ENCODE results near the gene EEF1G. TPM values are rescaled to one million over a fixed set of nuclear protein-coding genes. Genes with fewer than 3 reads are reported as not detected.

The EEF1G gene
- polyA plus RNA-seq, 1 donor from 2014 or later, result 1,555 TPM

- Histone ChIP-seq H3K9me2 (ENCODE audit: insufficient read depth, low read length) (no peaks in the 10 kb centered on the region), H4K20me1 (ENCODE audit: insufficient read depth) (no peaks in the 10 kb centered on the region), H3K27me3 (ENCODE audit: insufficient read depth, low read depth, low read length) (no peaks in the 10 kb centered on the region), H3K4me2 (ENCODE audit: low read length) (no peak overlapping the region), H3K9ac (ENCODE audit: low read length) (no peak overlapping the region), H3K4me3 (ENCODE audit: low read length) (no peak overlapping the region), H3K9me3 (ENCODE audit: low read length) (no peaks in the 10 kb centered on the region), H3K79me2 (replicated peaks; ENCODE audit: insufficient read depth, low read length) (no peaks in the 10 kb centered on the region), H3F3A (ENCODE audit: insufficient read depth, low read length, poor library complexity, severe bottlenecking) (no peaks in the 10 kb centered on the region), H3K27ac (ENCODE audit: low read length) (no peak overlapping the region), H2AFZ (ENCODE audit: low read depth, low read length) (no peak overlapping the region), H3K36me3 (ENCODE audit: insufficient read depth, low read length) (no peaks in the 10 kb centered on the region)
- no peak for TF ChIP-seq POLR2AphosphoS5 (IDR thresholded peaks at IDR 0.05)
- no peak for TF ChIP-seq EZH2 (IDR thresholded peaks at IDR 0.05; ENCODE audit: borderline replicate concordance, insufficient read depth, low read length, poor library complexity, severe bottlenecking)
- TF ChIP-seq MXI1 (conservative IDR thresholded peaks at IDR 0.05; ENCODE audit: poor library complexity, severe bottlenecking), result no peak
- no peak for TF ChIP-seq SMC3 (conservative IDR thresholded peaks at IDR 0.05; ENCODE audit: poor library complexity)
- no peak for TF ChIP-seq TAF1 (IDR thresholded peaks at IDR 0.05; ENCODE audit: low read depth)
- TF ChIP-seq REST (IDR thresholded peaks at IDR 0.05; ENCODE audit: borderline replicate concordance), result no peak
- TF ChIP-seq RAD21 (conservative IDR thresholded peaks at IDR 0.05), result no peak
- TF ChIP-seq EP300 (conservative IDR thresholded peaks at IDR 0.05; ENCODE audit: poor library complexity, severe bottlenecking), result no peak
- no peak for TF ChIP-seq CTCF (IDR thresholded peaks at IDR 0.05; ENCODE audit: poor library complexity, severe bottlenecking)
Measured at GRCh38 chr11:62512961-62513360, 60.7 kb downstream of the EEF1G start.

Small RNAs within 50 kb of the gene (small RNA-seq; reads per million reads assigned to genes)
- gene AP001458.1 (0 reads per million in 3 experiments), gene EEF1G (0 reads per million in 3 experiments), gene MIR6747 (0 to 13.3 (median 7.6) reads per million in 3 experiments)

Other genes with a start within 250 kb of the EEF1G start
- gene ASRGL1, start 236.4 kb downstream of the EEF1G start, polyA plus RNA-seq, result 129 and 141 TPM in 2 replicates
- gene SCGB1A1, start 154.9 kb downstream of the EEF1G start, polyA plus RNA-seq, result not detected in 2 replicates
- 0.11 and 0.12 TPM in 2 replicates for gene AHNAK, start 27.1 kb downstream of the EEF1G start, polyA plus RNA-seq
- 12.0 and 17.8 TPM in 2 replicates for gene TUT1, start 17.6 kb upstream of the EEF1G start, polyA plus RNA-seq
- gene MTA2, start 28.0 kb upstream of the EEF1G start, polyA plus RNA-seq, result 130 and 140 TPM in 2 replicates
- 0.38 and 2.5 TPM in 2 replicates for gene EML3, start 38.9 kb upstream of the EEF1G start, polyA plus RNA-seq
- 0.31 TPM in 1 of 2 replicates, not detected in the other for gene ROM1, start 39.4 kb upstream of the EEF1G start, polyA plus RNA-seq
- 102 and 127 TPM in 2 replicates for gene B3GAT3, start 48.1 kb upstream of the EEF1G start, polyA plus RNA-seq
- gene GANAB, start 72.7 kb upstream of the EEF1G start, polyA plus RNA-seq, result 60.6 and 62.7 TPM in 2 replicates
- gene INTS5, start 79.4 kb upstream of the EEF1G start, polyA plus RNA-seq, result 6.5 and 7.5 TPM in 2 replicates
- gene C11orf98, start 91.3 kb upstream of the EEF1G start, polyA plus RNA-seq, result 92.0 and 103 TPM in 2 replicates
- gene CSKMT, start 91.4 kb upstream of the EEF1G start, polyA plus RNA-seq, result 6.3 and 16.0 TPM in 2 replicates
- gene UQCC3, start 97.8 kb upstream of the EEF1G start, polyA plus RNA-seq, result 6.8 and 8.4 TPM in 2 replicates
- gene LBHD1, start 98.4 kb upstream of the EEF1G start, polyA plus RNA-seq, result 10.5 and 10.6 TPM in 2 replicates
- 209 and 248 TPM in 2 replicates for gene UBXN1, start 105.2 kb upstream of the EEF1G start, polyA plus RNA-seq
- 0.44 and 0.82 TPM in 2 replicates for gene LRRN4CL, start 115.6 kb upstream of the EEF1G start, polyA plus RNA-seq
- gene BSCL2, start 133.5 kb upstream of the EEF1G start, polyA plus RNA-seq, result 304 and 305 TPM in 2 replicates
- gene GNG3, start 133.8 kb upstream of the EEF1G start, polyA plus RNA-seq, result 120 and 121 TPM in 2 replicates
- gene HNRNPUL2, start 153.6 kb upstream of the EEF1G start, polyA plus RNA-seq, result 27.5 and 29.3 TPM in 2 replicates
- 48.6 and 55.2 TPM in 2 replicates for gene TTC9C, start 154.6 kb upstream of the EEF1G start, polyA plus RNA-seq
- gene ZBTB3, start 180.3 kb upstream of the EEF1G start, polyA plus RNA-seq, result 8.5 and 20.9 TPM in 2 replicates
- 207 and 232 TPM in 2 replicates for gene POLR2G, start 187.7 kb upstream of the EEF1G start, polyA plus RNA-seq
- gene TAF6L, start 197.5 kb upstream of the EEF1G start, polyA plus RNA-seq, result 55.2 and 61.7 TPM in 2 replicates
- 24.5 and 28.1 TPM in 2 replicates for gene TMEM179B, start 213.5 kb upstream of the EEF1G start, polyA plus RNA-seq
- 16.5 and 27.4 TPM in 2 replicates for gene TMEM223, start 218.1 kb upstream of the EEF1G start, polyA plus RNA-seq
- gene NXF1, start 231.5 kb upstream of the EEF1G start, polyA plus RNA-seq, result 26.0 and 32.1 TPM in 2 replicates

Data from neural cell (in vitro differentiated cells).